ENCODE results near the gene RAD51C. TPM values are rescaled to one million over a fixed set of nuclear protein-coding genes. Genes with fewer than 3 reads are reported as not detected.

The RAD51C gene
- total and polyA plus RNA-seq, 9 of the 15 experiments (the other 6 are each of a cell fraction or from before 2014, with no cell fraction given): 93.9 to 341 (median 135) TPM

GRCh38 chr17:58702045-58702476, 9.7 kb downstream of the RAD51C start (continued):
- TF ChIP-seq ZNF518B (CRISPR knock-in tag; IDR thresholded peaks at IDR 0.05) (no peak), CSDE1 (IDR thresholded peaks at IDR 0.05) (no peak)

- WGBS (ENCODE audit: insufficient coverage, low coverage, missing lambda C conversion rate): 62% methylated on average over 8 of the region's 8 CpGs
- in situ Hi-C loops (cut with MboI): no loop called here
- Histone ChIP-seq H3K4me1 (replicated peaks in 1 of 2; ENCODE audit: control insufficient read depth in 2 of 2, insufficient read depth in 2 of 2, low read length in 2 of 2) (peaks cover 5 to 7% of the 10 kb centered on the region in 2 experiments; a peak in 3 of 5 replicates), H3K4me3 (no peak overlapping the region), H3K9me1 (ENCODE audit: control insufficient read depth, insufficient read depth, low read length) (no peaks in the 10 kb centered on the region), H4K20me1 (replicated peaks; ENCODE audit: control insufficient read depth, insufficient read depth, low read length) (no peaks in the 10 kb centered on the region), H3K9ac (ENCODE audit: insufficient read depth in 1 of 2, low read depth in 2 of 2, low read length in 2 of 2) (no peak overlapping the region), H3K9me3 (replicated peaks; ENCODE audit: control insufficient read depth, insufficient read depth, low read depth, low read length) (no peaks in the 10 kb centered on the region), H2AFZ (ENCODE audit: low read depth, low read length) (no peak overlapping the region), H3K79me2 (ENCODE audit: control insufficient read depth, insufficient read depth, low read length) (no peaks in the 10 kb centered on the region), H3K4me2 (ENCODE audit: insufficient read depth, low read length) (no peak overlapping the region), H3K27me3 (ENCODE audit: control insufficient read depth in 2 of 2, insufficient read depth in 2 of 2, low read length in 2 of 2) (no peaks in the 10 kb centered on the region), H3K36me3 (ENCODE audit: control insufficient read depth, insufficient read depth, low read length) (peaks cover 46% of the 10 kb centered on the region), H3K27ac (ENCODE audit: extremely low read depth, low read depth, low read length) (no peak overlapping the region)
- TF ChIP-seq TAF1 (IDR thresholded peaks at IDR 0.05; ENCODE audit: control insufficient read depth, extremely low read depth, insufficient read depth, low read length, severe bottlenecking) (no peak), ZBTB11 (CRISPR knock-in tag; IDR thresholded peaks at IDR 0.05) (peak in 1 of 3 experiments; percentile 57; a peak in 2 of 6 replicates), TRIM24 (IDR thresholded peaks at IDR 0.05) (no peak)
- intact Hi-C loops (cut with micrococcal nuclease): no loop called here
- FAIRE-seq: no peak
- POLR2A ChIA-PET: interaction anchor here (0.7 to 1.6 kb wide), 4 partner anchors 11 to 249 kb away, joined by 3 to 6 read pairs (median 4); partner anchors contain the start of genes RAD51C and TEX14
- CTCF ChIA-PET (ENCODE audit: low intra/inter-chr PET ratio): no interaction called here
- no peak for ATAC-seq
- no peak for DNase-seq (ENCODE audit: extremely low read depth in 1 of 4, low spot score in 3 of 4)
- no TSS peak for BruUV-seq (replicated peaks)
These were observed 10.3 kb downstream of the RAD51C start for GRCh38 chr17:58702708-58703107.

All from K562 (cell line).